H9 (cell line): ENCODE data around the gene MGARP. TPM values are rescaled to one million over a fixed set of nuclear protein-coding genes. Genes with fewer than 3 reads are reported as not detected.

ENCODE experiments used
- DNase-seq: peaks from one replicate; pipeline ENCODE4 v3.0.0-alpha.2; 2017
- H2AFZ ChIP-seq: one replicate; pipeline ENCODE4 v1.6.1; 2013; ENCODE audit warnings: mild to moderate bottlenecking, low read length, control low read depth, moderate library complexity
- H2AK5ac ChIP-seq: 2 replicates; pipeline ENCODE4 v1.6.1; 2013; ENCODE audit warnings: low read length, control low read depth, mixed read lengths; ENCODE audit not compliant: insufficient read length
- H2BK120ac ChIP-seq: one replicate; pipeline ENCODE4 v1.6.1; 2013; ENCODE audit warnings: low read depth, mild to moderate bottlenecking, low read length, control low read depth, inconsistent platforms; ENCODE audit not compliant: poor library complexity, severe bottlenecking
- H2BK12ac ChIP-seq: 2 replicates; pipeline ENCODE4 v1.6.1; 2013; ENCODE audit warnings: low read length, control low read depth, mixed read lengths, low read depth; ENCODE audit not compliant: insufficient read length
- H2BK15ac ChIP-seq: 2 replicates; pipeline ENCODE4 v1.6.1; 2013; ENCODE audit warnings: low read depth, low read length, control low read depth
- H2BK20ac ChIP-seq: one replicate; pipeline ENCODE4 v1.6.1; 2013; ENCODE audit warnings: low read depth, mild to moderate bottlenecking, low read length, control low read depth, inconsistent platforms; ENCODE audit not compliant: poor library complexity, severe bottlenecking
- H2BK5ac ChIP-seq: 2 replicates; pipeline ENCODE4 v1.6.1; 2013; ENCODE audit warnings: low read length, control low read depth, mixed read lengths; ENCODE audit not compliant: insufficient read length
- H3K14ac ChIP-seq: 2 replicates; pipeline ENCODE4 v1.6.1; 2013; ENCODE audit warnings: low read length, control low read depth; ENCODE audit not compliant: insufficient read depth
- H3K18ac ChIP-seq: 2 replicates; pipeline ENCODE4 v1.6.1; 2013; ENCODE audit warnings: low read depth, mild to moderate bottlenecking, mixed read lengths, low read length, control low read depth; ENCODE audit not compliant: insufficient read length
- H3K23ac ChIP-seq: 2 replicates; pipeline ENCODE4 v1.6.1; 2013; ENCODE audit warnings: low read length, control low read depth, mixed read lengths, low read depth; ENCODE audit not compliant: insufficient read length
- H3K23me2 ChIP-seq: 2 replicates; pipeline ENCODE4 v1.6.1; 2013; ENCODE audit warnings: low read depth, mild to moderate bottlenecking, mixed read lengths, low read length, control low read depth; ENCODE audit not compliant: insufficient read length, poor library complexity, severe bottlenecking
- H3K27ac ChIP-seq: 2 replicates; pipeline ENCODE4 v1.5.1; 2013; ENCODE audit warnings: low read length, control low read depth, mixed read lengths, low read depth; ENCODE audit not compliant: insufficient read length
- H3K27me3 ChIP-seq: 2 replicates; pipeline ENCODE4 v1.6.1; 2013; ENCODE audit warnings: low read length, control low read depth, inconsistent platforms; ENCODE audit not compliant: insufficient read depth
- H3K4ac ChIP-seq: 2 replicates; pipeline ENCODE4 v1.6.1; 2013; ENCODE audit warnings: low read depth, mild to moderate bottlenecking, control low read depth, inconsistent platforms, low read length, moderate library complexity
- H3K4me1 ChIP-seq: 2 replicates; pipeline ENCODE4 v1.6.1; 2013; ENCODE audit warnings: low read length, control low read depth, inconsistent platforms; ENCODE audit not compliant: insufficient read depth
- H3K4me2 ChIP-seq: 2 replicates; pipeline ENCODE4 v1.6.1; 2013; ENCODE audit warnings: low read length, control low read depth, mixed read lengths; ENCODE audit not compliant: insufficient read length, insufficient read depth
- H3K56ac ChIP-seq: 2 replicates; pipeline ENCODE4 v1.6.1; 2013; ENCODE audit warnings: low read depth, mild to moderate bottlenecking, mixed read lengths, low read length, control low read depth; ENCODE audit not compliant: insufficient read length
- H3K79me1 ChIP-seq: 2 replicates; pipeline ENCODE4 v1.6.1; 2013; ENCODE audit warnings: low read depth, mild to moderate bottlenecking, moderate library complexity, low read length, control low read depth, inconsistent platforms; ENCODE audit not compliant: insufficient read depth, poor library complexity, severe bottlenecking
- H3K79me2 ChIP-seq: 2 replicates; pipeline ENCODE4 v1.6.1; 2013; ENCODE audit warnings: low read length, control low read depth, inconsistent platforms; ENCODE audit not compliant: insufficient read depth
- H3K9ac ChIP-seq: 2 replicates; pipeline ENCODE4 v1.6.1; 2013; ENCODE audit warnings: low read length, control low read depth, mixed read lengths; ENCODE audit not compliant: insufficient read length; ENCODE audit errors: extremely low read depth
- H3K9me3 ChIP-seq: one replicate; pipeline ENCODE4 v1.6.1; 2013; ENCODE audit warnings: low read depth, low read length, inconsistent platforms; ENCODE audit not compliant: control insufficient read depth
- H3T11ph ChIP-seq: one replicate; pipeline ENCODE4 v1.6.1; 2013; ENCODE audit warnings: mild to moderate bottlenecking, low read length, control low read depth, inconsistent platforms
- H4K20me1 ChIP-seq: one replicate; pipeline ENCODE4 v1.6.1; 2013; ENCODE audit not compliant: control insufficient read depth, insufficient read length, insufficient read depth
- H4K5ac ChIP-seq: 2 replicates; pipeline ENCODE4 v1.6.1; 2013; ENCODE audit warnings: low read depth, mild to moderate bottlenecking, mixed read lengths, low read length, control low read depth; ENCODE audit not compliant: insufficient read length
- H4K8ac ChIP-seq: replicated peaks from 2 replicates; pipeline ENCODE4 v1.6.1; 2013; ENCODE audit warnings: low read length, control low read depth, mixed read lengths, low read depth; ENCODE audit not compliant: insufficient read length
- H4K91ac ChIP-seq: 2 replicates; pipeline ENCODE4 v1.6.1; 2013; ENCODE audit warnings: low read depth, mild to moderate bottlenecking, moderate library complexity, mixed read lengths, low read length, control low read depth; ENCODE audit not compliant: insufficient read length
- H3K27ac Mint-ChIP-seq, 3 experiments: 2 replicates in 2 of 3; 3 replicates in 1 of 3; pipeline ENCODE4 v1.8.0; 2020 to 2021; ENCODE audit warnings: mixed read lengths in 3 of 3, mild to moderate bottlenecking in 1 of 3, moderate library complexity in 1 of 3
- H3K27me3 Mint-ChIP-seq: 2 replicates; pipeline ENCODE4 v1.8.0; 2021; ENCODE audit warnings: low read depth, mild to moderate bottlenecking, moderate library complexity, mixed read lengths
- H3K36me3 Mint-ChIP-seq, 3 experiments: 2 replicates in 2 of 3; 3 replicates in 1 of 3; pipeline ENCODE4 v1.8.0; 2020 to 2021; ENCODE audit warnings: low read depth in 3 of 3, mixed read lengths in 3 of 3; ENCODE audit not compliant: insufficient read depth in 1 of 3
- H3K4me1 Mint-ChIP-seq, 2 experiments: 2 replicates each; pipeline ENCODE4 v1.8.0; 2020; ENCODE audit warnings: mixed read lengths in 2 of 2
- H3K4me3 Mint-ChIP-seq, 2 experiments: 2 replicates in 1 of 2; 3 replicates in 1 of 2; pipeline ENCODE4 v1.8.0; 2020 to 2021; ENCODE audit warnings: mild to moderate bottlenecking in 2 of 2, mixed read lengths in 2 of 2, moderate library complexity in 1 of 2
- H3K9me3 Mint-ChIP-seq, 2 experiments: 2 replicates in 1 of 2; 3 replicates in 1 of 2; pipeline ENCODE4 v1.8.0; 2020; ENCODE audit warnings: mild to moderate bottlenecking in 2 of 2, mixed read lengths in 2 of 2, moderate library complexity in 1 of 2
- WGBS: extraction: QIAGEN DNeasy Blood & Tissue Kit; methylation state at CpG from one replicate; pipeline ENCODE4 v1.1.7; 2013; ENCODE audit warnings: missing lambda C conversion rate, low lambda C conversion rate, mixed read lengths; ENCODE audit not compliant: insufficient read length; ENCODE audit errors: extremely low coverage; 5-methylcytosine and 5-hydroxymethylcytosine counted together
- total RNA-seq: library from RNA; stranded (reverse); gene quantifications from 2 replicates; pipeline ENCODE4 v1.2.1, GENCODE V29; 2021
- TF ChIP-seq, protein P1 (sequence below): fragments of 200-600 bp; sonication (generic); conservative IDR thresholded peaks from 3 replicates; pipeline ENCODE4 v1.8.0; 2021; ENCODE audit warnings: antibody characterized with exemption, mild to moderate bottlenecking

The MGARP gene
- total RNA-seq, 1 experiment from 2014 or later, result 4.0 TPM

DNA sequence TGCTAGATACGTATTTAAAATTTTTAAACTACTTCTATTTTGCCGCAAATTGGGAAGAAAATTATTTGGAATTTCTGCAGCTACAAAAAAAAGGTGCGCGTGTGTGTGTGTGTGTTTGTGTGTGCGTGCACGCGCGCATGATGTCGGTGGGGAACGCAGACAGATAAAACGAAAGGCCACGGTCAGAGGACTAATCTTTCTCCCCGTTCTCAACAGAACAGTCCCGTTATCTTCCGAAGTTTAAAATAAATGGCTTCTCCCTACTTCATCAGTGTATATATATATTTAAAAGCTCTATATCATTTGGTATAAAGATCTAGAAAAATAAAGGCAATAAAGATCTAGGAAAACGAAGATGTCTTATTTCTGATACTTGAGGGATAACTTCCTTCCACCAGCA lies 1.5 kb downstream of the MGARP start:
- H3K27me3 ChIP-seq, result peaks cover 12% of the 10 kb centered on the region; the same call in 1 of the 2 replicates
- peaks cover 40% of the 10 kb centered on the region for H3K27me3 Mint-ChIP-seq
- no peaks in the 10 kb centered on the region for H3K4me1 ChIP-seq
- no peak overlapping the region for H2BK5ac ChIP-seq
- H3K27ac ChIP-seq, result no peak overlapping the region
- H3K23ac ChIP-seq, result no peak overlapping the region
- H3K56ac ChIP-seq, result no peak overlapping the region
- H2BK15ac ChIP-seq, result no peak overlapping the region
- no peaks in the 10 kb centered on the region for H3K36me3 Mint-ChIP-seq
- peak overlapping the region; percentile 72 for H3K4me2 ChIP-seq
- H3T11ph ChIP-seq, result no peak overlapping the region
- H4K91ac ChIP-seq, result no peak overlapping the region
- H3K23me2 ChIP-seq, result peaks cover 4% of the 10 kb centered on the region
- no peak overlapping the region for H3K27ac Mint-ChIP-seq
- peak overlapping the region; percentile 69 to 84 for H3K4me3 Mint-ChIP-seq
- H3K4ac ChIP-seq, result no peak overlapping the region
- no peak overlapping the region for H2BK20ac ChIP-seq
- H3K79me1 ChIP-seq, result no peaks in the 10 kb centered on the region
- no peaks in the 10 kb centered on the region for H4K20me1 ChIP-seq
- WGBS, result no CpG with 5 or more reads among the region's 16 CpGs
- H3K14ac ChIP-seq, result no peak overlapping the region
- no peak overlapping the region for H2BK120ac ChIP-seq
- no peak overlapping the region for H4K5ac ChIP-seq
- H3K9me3 ChIP-seq, result no peaks in the 10 kb centered on the region
- DNase-seq, result no peak
- H2AK5ac ChIP-seq, result no peak overlapping the region
- H3K4me1 Mint-ChIP-seq, result peaks cover 11 to 14% of the 10 kb centered on the region in 2 experiments
- TF ChIP-seq, protein P1, sequence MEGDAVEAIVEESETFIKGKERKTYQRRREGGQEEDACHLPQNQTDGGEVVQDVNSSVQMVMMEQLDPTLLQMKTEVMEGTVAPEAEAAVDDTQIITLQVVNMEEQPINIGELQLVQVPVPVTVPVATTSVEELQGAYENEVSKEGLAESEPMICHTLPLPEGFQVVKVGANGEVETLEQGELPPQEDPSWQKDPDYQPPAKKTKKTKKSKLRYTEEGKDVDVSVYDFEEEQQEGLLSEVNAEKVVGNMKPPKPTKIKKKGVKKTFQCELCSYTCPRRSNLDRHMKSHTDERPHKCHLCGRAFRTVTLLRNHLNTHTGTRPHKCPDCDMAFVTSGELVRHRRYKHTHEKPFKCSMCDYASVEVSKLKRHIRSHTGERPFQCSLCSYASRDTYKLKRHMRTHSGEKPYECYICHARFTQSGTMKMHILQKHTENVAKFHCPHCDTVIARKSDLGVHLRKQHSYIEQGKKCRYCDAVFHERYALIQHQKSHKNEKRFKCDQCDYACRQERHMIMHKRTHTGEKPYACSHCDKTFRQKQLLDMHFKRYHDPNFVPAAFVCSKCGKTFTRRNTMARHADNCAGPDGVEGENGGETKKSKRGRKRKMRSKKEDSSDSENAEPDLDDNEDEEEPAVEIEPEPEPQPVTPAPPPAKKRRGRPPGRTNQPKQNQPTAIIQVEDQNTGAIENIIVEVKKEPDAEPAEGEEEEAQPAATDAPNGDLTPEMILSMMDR, result no peak
- H2BK12ac ChIP-seq, result no peak overlapping the region
- H3K18ac ChIP-seq, result no peak overlapping the region
- no peaks in the 10 kb centered on the region for H3K9me3 Mint-ChIP-seq
- no peaks in the 10 kb centered on the region for H3K79me2 ChIP-seq
- no peak overlapping the region for H2AFZ ChIP-seq
- H3K9ac ChIP-seq, result no peak overlapping the region
- no peak overlapping the region for H4K8ac ChIP-seq
